ENCODE measurements around the gene BIN1.

Gene BIN1

GRCh38 chr2:127106991-127107621, at the start of gene BIN1:
TSS of gene BIN1 (minus strand) at chr2:127107154. CDS start at chr2:127106943, 211 bp downstream.
- peak; percentile 89 for ATAC-seq
- no peaks in the 10 kb centered on the region for H3K9me3 Mint-ChIP-seq
- peak within 1 kb of the TSS in 1 of 2 donors; percentile 57 for H3K27ac Mint-ChIP-seq
- peak; percentile 65 to 80 for DNase-seq
- peak within 1 kb of the TSS; percentile 87 to 90 for H3K4me3 Mint-ChIP-seq
- peaks cover 15% of the 10 kb centered on the region for H3K4me1 Mint-ChIP-seq
- peaks cover 28% of the 10 kb centered on the region for H3K27me3 Mint-ChIP-seq

GRCh38 chr2:127155947-127156346, 49.0 kb upstream of the BIN1 start:
- no peaks in the 10 kb centered on the region for H3K9me3 Mint-ChIP-seq
- H3K4me1 Mint-ChIP-seq: no peaks in the 10 kb centered on the region
- DNase-seq (no peak), ATAC-seq (no peak)
- H3K27ac Mint-ChIP-seq: no peak overlapping the region
- H3K27me3 Mint-ChIP-seq: no peaks in the 10 kb centered on the region
- H3K4me3 Mint-ChIP-seq: no peak overlapping the region

GRCh38 chr2:127155028-127155581, 48.2 kb upstream of the BIN1 start:
- no peak overlapping the region for H3K27ac Mint-ChIP-seq
- no peak overlapping the region for H3K4me3 Mint-ChIP-seq
- no peaks in the 10 kb centered on the region for H3K4me1 Mint-ChIP-seq
- DNase-seq (no peak), ATAC-seq (no peak)
- no peaks in the 10 kb centered on the region for H3K27me3 Mint-ChIP-seq
- no peaks in the 10 kb centered on the region for H3K9me3 Mint-ChIP-seq

- Mint-ChIP-seq H3K27me3 (no peaks in the 10 kb centered on the region), H3K9me3 (no peaks in the 10 kb centered on the region), H3K4me3 (no peak overlapping the region), H3K27ac (no peak overlapping the region), H3K4me1 (no peaks in the 10 kb centered on the region)
- no peak for DNase-seq
- no peak for ATAC-seq
Observed at GRCh38 chr2:127154396-127154795, 47.4 kb upstream of the BIN1 start.

GRCh38 chr2:127153691-127154158, 46.8 kb upstream of the BIN1 start:
- Mint-ChIP-seq H3K27me3 (no peaks in the 10 kb centered on the region), H3K4me1 (no peaks in the 10 kb centered on the region), H3K4me3 (no peak overlapping the region), H3K9me3 (no peaks in the 10 kb centered on the region), H3K27ac (no peak overlapping the region)
- DNase-seq (no peak), ATAC-seq (no peak)

GRCh38 chr2:127150996-127151395, 44.0 kb upstream of the BIN1 start:
- H3K4me3 Mint-ChIP-seq: no peak overlapping the region
- ATAC-seq (no peak), DNase-seq (no peak)
- no peaks in the 10 kb centered on the region for H3K9me3 Mint-ChIP-seq
- no peaks in the 10 kb centered on the region for H3K27me3 Mint-ChIP-seq
- H3K27ac Mint-ChIP-seq: no peak overlapping the region
- no peaks in the 10 kb centered on the region for H3K4me1 Mint-ChIP-seq

GRCh38 chr2:127149384-127149783, 42.4 kb upstream of the BIN1 start:
- no peaks in the 10 kb centered on the region for H3K27me3 Mint-ChIP-seq
- no peaks in the 10 kb centered on the region for H3K4me1 Mint-ChIP-seq
- no peak overlapping the region for H3K4me3 Mint-ChIP-seq
- ATAC-seq (no peak), DNase-seq (no peak)
- H3K9me3 Mint-ChIP-seq: no peaks in the 10 kb centered on the region
- H3K27ac Mint-ChIP-seq: no peak overlapping the region

- ATAC-seq (no peak), DNase-seq (no peak)
- H3K27me3 Mint-ChIP-seq: no peaks in the 10 kb centered on the region
- H3K9me3 Mint-ChIP-seq: no peaks in the 10 kb centered on the region
- no peak overlapping the region for H3K27ac Mint-ChIP-seq
- H3K4me3 Mint-ChIP-seq: no peak overlapping the region
- no peaks in the 10 kb centered on the region for H3K4me1 Mint-ChIP-seq
Observed at GRCh38 chr2:127146820-127147502, 40.0 kb upstream of the BIN1 start.

- no peak overlapping the region for H3K27ac Mint-ChIP-seq
- ATAC-seq: no peak
Observed at GRCh38 chr2:127146071-127146725, 39.2 kb upstream of the BIN1 start.

GRCh38 chr2:127145280-127145895, 38.4 kb upstream of the BIN1 start:
- Mint-ChIP-seq H3K4me1 (no peaks in the 10 kb centered on the region), H3K9me3 (no peaks in the 10 kb centered on the region), H3K27ac (no peak overlapping the region), H3K4me3 (no peak overlapping the region), H3K27me3 (peaks cover 7% of the 10 kb centered on the region)
- ATAC-seq (no peak), DNase-seq (no peak)

More at GRCh38 chr2:127146071-127146725, 39.2 kb upstream of the BIN1 start:
- no peaks in the 10 kb centered on the region for H3K4me1 Mint-ChIP-seq
- H3K27me3 Mint-ChIP-seq: no peaks in the 10 kb centered on the region
- no peak overlapping the region for H3K4me3 Mint-ChIP-seq
- H3K9me3 Mint-ChIP-seq: no peaks in the 10 kb centered on the region
- no peak for DNase-seq

GRCh38 chr2:127143841-127144782, 37.2 kb upstream of the BIN1 start:
- no peak for DNase-seq
- Mint-ChIP-seq H3K27ac (peak overlapping the region in 1 of 2 donors; percentile 69), H3K27me3 (peaks cover 9% of the 10 kb centered on the region), H3K4me1 (no peaks in the 10 kb centered on the region), H3K9me3 (no peaks in the 10 kb centered on the region), H3K4me3 (no peak overlapping the region)
- ATAC-seq: no peak

GRCh38 chr2:127142663-127143630, 36.0 kb upstream of the BIN1 start:
- Mint-ChIP-seq H3K27me3 (peaks cover 9% of the 10 kb centered on the region), H3K9me3 (no peaks in the 10 kb centered on the region), H3K4me1 (no peaks in the 10 kb centered on the region), H3K27ac (no peak overlapping the region), H3K4me3 (no peak overlapping the region)
- DNase-seq (no peak), ATAC-seq (no peak)

- Mint-ChIP-seq H3K27me3 (peaks cover 9% of the 10 kb centered on the region), H3K4me1 (no peaks in the 10 kb centered on the region), H3K4me3 (no peak overlapping the region), H3K27ac (no peak overlapping the region), H3K9me3 (no peaks in the 10 kb centered on the region)
- DNase-seq (no peak), ATAC-seq (no peak)
Observed at GRCh38 chr2:127140538-127140937, 33.6 kb upstream of the BIN1 start.

- DNase-seq (no peak), ATAC-seq (no peak)
- Mint-ChIP-seq H3K27ac (no peak overlapping the region), H3K4me3 (no peak overlapping the region), H3K27me3 (peaks cover 9% of the 10 kb centered on the region), H3K4me1 (no peaks in the 10 kb centered on the region), H3K9me3 (no peaks in the 10 kb centered on the region)
Observed at GRCh38 chr2:127139766-127140165, 32.8 kb upstream of the BIN1 start.

Measured in stimulated activated naive CD8-positive, alpha-beta T cell treated with anti-CD3 and anti-CD28 coated beads, Interleukin-15, amount 100 ng/mL, for 72 hours (primary cell).